CD4-positive, alpha-beta T cell treated with Interleukin-21 for 1 hour (primary cell): Measurements from ENCODE around the gene ELAVL4.

ENCODE experiments used
- DNase-seq: peaks from one replicate; pipeline ENCODE4 v3.0.0-alpha.2; 2020

The ELAVL4 gene

GRCh38 chr1:50108497-50109059, at the start of gene ELAVL4:
Gene ELAVL4, plus strand, starts transcription at chr1:50108920. Its CDS starts 270 bp downstream, at chr1:50109190.
- peak; percentile 22 for DNase-seq

- DNase-seq, result no peak
Measured at GRCh38 chr1:50060279-50060678, 48.4 kb upstream of the ELAVL4 start.

DNA sequence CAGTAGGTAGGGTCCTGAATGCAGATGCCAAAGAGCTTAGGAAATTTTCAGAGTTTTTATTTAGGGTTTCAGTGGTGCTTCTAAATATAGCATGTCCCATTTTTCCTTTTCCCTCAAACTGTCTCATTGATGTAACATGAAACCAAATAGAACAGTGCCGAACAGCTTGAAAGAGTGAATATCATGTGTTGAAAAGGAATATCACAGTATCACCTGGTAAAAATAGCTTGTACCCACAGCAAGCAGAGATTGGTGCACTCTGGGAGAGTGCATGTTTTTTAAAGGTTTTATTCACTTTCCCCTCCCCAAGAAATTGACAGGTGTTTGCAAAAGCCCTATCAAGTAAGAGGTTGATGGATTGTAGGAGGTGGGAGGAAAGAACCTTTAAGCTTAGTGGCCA, 41.9 kb upstream of the ELAVL4 start:
- no peak for DNase-seq

DNA sequence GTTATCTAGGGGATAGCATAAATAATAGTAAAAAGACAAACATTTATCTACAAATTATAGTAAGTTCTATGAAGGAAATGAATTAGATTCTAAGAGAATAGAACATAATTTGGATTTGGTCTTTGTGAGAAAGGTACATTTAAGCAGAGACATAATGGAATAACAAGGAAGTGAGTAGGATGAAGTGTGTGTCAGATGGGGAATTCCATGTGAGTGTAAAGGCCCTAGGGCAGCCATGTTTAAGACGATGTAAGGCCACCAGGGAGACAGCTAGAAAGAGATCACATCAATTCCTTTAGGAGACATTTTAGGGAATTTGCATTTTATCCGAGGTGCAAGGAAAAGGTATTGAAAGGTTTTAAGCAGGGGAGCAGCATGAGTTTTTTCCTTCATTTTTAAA, 33.8 kb upstream of the ELAVL4 start:
- DNase-seq, result no peak

- DNase-seq, result no peak
Measured at GRCh38 chr1:50077273-50077672, 31.4 kb upstream of the ELAVL4 start.

DNA sequence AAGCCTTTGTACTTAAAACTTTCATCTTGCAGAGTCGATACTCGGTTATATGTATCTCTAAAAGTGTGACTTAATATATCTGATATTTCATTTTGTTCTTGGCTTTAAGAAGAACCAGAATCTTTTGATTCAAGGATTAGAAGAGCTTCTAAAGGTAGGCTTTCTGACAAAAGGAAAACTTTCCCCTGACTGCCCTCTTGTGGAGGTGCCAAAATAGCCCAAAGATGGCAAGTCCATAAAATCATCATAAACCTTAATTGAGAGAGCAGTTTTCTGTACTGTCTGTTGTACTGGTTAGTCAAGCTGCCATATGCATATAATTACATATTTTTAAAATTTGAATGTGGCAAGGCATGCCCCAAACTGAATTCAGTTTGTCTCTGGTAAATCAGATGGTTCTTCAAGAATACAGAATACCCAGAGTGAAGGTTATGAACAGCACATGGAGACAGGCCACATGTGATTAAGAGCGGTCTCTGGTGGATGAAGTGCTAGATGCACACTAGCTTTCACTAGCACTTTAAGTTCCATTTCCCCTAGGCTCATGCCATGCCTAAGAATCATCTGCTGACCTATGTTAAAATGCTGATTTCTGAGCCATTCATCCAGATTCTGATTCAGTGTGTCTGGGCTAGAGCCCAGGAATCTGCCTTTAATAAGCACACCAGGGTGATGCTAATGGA, 27.7 kb upstream of the ELAVL4 start:
- no peak for DNase-seq

- no peak for DNase-seq
Measured at GRCh38 chr1:50084389-50084788, 24.3 kb upstream of the ELAVL4 start.

DNA sequence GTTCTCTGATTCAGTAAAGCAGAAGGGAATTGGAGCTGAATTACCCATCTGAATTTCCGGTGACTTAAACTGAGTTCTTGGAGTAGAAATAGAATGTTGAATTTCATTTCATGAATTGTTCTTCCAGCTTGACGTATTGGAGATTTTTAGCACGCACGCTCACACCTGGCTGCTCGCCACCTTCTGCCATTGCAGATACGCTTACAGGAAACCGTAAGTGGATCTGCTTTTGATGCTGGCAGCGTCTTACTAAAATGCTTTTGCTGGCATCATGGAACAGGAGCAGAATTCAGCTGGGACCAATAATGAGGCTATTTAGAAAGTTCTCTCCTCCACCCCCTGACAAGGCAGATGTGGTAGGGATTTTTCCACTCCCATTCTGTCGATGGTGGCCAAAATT, 17.7 kb upstream of the ELAVL4 start:
- no peak for DNase-seq

GRCh38 chr1:50095716-50096115, 13.0 kb upstream of the ELAVL4 start:
- no peak for DNase-seq

DNA sequence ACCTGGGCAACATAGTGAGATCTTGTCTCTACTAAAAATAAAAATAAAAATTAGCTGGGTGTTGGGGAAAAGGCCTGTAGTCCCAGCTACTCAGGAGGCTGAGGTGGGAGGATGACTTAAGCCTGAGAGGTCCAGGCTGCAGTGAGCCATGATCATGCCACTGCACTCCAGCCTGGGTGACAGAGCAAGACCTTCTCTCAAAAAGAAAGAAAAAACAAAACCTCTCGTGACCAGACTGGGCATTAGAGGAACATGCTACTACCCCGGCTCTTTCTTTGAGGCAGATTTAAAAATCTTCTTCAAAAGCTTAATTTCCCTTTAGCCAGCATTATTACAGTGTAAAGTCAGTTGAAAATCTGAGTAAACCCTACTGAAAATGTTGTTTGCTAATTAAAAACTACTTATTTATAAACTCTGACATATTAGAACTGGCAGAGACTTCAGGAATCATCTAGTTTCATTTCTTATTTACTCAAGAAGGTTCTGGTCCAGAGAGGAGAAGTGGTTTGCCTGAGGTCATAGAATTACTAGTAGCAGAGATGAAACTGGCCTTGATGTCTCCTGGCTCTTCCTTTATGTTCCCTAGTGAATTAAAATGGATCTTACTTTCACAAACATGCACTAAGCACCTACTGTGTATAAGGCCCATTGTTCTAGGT, 11.6 kb upstream of the ELAVL4 start:
- DNase-seq, result no peak

- DNase-seq, result no peak
Measured at GRCh38 chr1:50097791-50098190, 10.9 kb upstream of the ELAVL4 start.

GRCh38 chr1:50098591-50099021, 10.1 kb upstream of the ELAVL4 start:
- DNase-seq, result no peak

- DNase-seq, result no peak
Measured at GRCh38 chr1:50099654-50100053, 9.1 kb upstream of the ELAVL4 start.

GRCh38 chr1:50103615-50104081, 5.1 kb upstream of the ELAVL4 start:
- DNase-seq, result no peak

GRCh38 chr1:50105433-50105832, 3.3 kb upstream of the ELAVL4 start:
- DNase-seq, result no peak

DNA sequence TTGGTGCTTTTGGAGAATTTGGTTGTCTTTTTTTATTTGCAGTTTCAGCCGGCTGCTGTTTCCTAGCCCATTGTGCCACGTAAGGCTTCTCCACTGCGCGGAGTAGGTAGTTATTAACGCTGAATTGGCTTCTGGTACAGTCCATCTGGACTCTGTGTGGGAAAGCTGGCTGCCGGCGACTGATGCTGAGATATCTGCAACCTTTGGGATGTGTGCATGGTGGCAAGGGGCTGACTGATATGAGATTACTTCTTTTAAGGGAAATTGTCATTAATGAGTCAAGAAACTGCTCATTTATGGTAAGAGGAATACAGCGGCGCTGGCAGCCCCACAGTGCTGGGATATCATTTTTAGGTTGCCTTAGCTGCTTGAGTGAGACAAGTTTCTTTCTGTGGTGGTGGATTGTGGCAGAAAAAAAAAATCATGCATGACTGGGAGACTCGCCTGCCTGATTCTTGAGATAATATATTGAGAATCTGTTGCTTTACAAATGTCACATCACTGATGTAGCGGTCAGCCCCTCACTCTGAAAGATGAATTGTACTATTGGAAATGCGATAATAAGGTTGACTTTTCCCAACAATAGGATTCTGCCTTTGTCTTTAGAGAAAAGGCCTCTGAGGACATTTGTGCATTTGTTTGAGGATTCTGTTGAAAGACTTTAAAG, 2.5 kb upstream of the ELAVL4 start:
- DNase-seq, result no peak

DNA sequence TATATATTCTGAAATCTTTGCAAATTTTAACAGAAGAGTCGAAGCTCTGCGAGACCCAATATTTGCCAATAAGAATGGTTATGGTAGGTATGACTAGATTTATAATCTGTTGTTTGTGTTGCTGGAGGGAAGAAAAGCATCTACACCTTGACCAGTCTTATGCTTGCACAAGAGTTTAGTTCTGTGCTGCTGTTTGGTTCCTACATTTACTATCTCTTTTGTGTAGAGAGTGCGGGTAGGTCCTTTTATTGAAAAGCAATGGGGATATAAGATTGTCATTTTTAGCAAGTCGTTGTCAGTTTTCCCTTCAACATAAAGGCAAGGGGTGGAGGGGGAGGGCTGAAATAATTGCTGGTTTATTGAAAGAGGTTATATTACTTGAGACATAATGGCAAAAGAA, 396 bp downstream of the ELAVL4 start:
- DNase-seq, result no peak

GRCh38 chr1:50109647-50110075, 941 bp downstream of the ELAVL4 start:
- peak; percentile 17 for DNase-seq

- DNase-seq, result no peak
Measured at GRCh38 chr1:50110151-50110550, 1.4 kb downstream of the ELAVL4 start.

DNA sequence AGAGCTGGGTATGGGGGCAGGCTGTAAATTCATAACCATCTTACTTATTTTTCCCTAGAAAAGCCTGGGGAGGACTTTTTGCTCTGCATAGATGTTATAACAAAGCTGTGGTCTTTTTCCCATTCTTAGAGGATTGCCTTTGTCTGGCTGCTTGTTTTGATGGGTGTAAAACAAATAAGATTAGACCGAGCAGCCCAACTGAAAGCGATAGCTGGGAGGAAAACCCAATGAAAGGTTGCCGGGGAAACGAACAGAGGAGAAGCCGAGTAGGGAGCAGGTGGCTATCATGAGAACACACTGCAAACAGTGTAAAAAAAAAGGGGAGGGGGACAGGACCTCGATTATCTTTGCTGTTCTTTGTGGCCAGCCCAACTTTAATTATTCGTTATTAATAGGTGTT, 1.9 kb downstream of the ELAVL4 start:
- DNase-seq, result no peak

DNA sequence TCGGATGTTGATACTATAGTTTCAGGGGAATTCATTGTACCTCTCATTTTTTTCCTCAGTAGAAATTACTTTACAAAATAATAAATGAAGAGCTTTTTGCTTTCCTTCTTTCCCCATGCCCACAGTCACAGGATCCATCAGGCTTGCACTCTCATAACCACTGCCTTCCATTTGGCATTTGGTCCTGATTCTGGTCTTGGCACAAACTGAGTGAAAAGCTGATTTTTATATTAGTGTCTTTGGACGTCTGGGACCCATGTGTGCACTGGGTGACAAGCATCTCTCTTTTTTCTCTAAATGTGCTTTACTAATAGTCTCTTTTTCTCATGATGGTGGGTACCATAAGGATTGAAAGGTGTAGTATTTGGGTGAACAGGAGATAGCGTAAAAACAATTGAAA, 2.8 kb downstream of the ELAVL4 start:
- no peak for DNase-seq

DNA sequence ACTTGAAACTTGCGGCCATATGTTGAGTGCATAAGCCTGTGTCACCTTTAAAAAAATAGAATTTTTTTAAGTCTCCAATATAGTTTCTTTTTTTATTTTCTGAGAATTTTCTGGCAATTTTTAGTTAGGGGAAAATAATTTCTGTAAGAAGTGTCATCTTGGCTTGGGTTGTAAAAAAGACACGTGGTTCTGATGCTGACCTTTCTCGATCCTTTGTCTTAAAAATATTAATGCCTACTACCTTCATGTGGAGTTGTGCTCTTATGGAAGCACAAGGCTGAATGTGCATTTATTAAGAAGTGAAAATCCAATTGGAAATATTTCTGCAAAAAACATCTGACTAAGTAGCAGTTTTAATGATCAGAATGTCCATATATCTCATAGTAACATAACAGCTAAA, 3.5 kb downstream of the ELAVL4 start:
- no peak for DNase-seq

GRCh38 chr1:50123071-50123470, 14.4 kb downstream of the ELAVL4 start:
- no peak for DNase-seq
